Stomach (tissue), 4 donors: ENCODE data around the gene CCDC13.

Source experiments
- POLR2AphosphoS5 ChIP-seq, 3 donors: sonication (generic); formaldehyde crosslinking; IDR thresholded peaks; one replicate each; pipeline ENCODE4 v1.6.1; 2016; ENCODE audit warnings: antibody characterized with exemption in 3 of 3
- TF ChIP-seq, protein P1 (sequence below), 7 experiments: fragments of 450-650 bp in 4 of 7; fragments of 200-600 bp in 3 of 7; sonication (generic) in 3 of 7; IDR thresholded peaks; one replicate each; pipeline ENCODE4 v1.5.1; 2016 to 2019; ENCODE audit warnings: antibody characterized with exemption in 7 of 7, control low read depth in 2 of 7, mild to moderate bottlenecking in 1 of 7

- TF ChIP-seq, protein P1, sequence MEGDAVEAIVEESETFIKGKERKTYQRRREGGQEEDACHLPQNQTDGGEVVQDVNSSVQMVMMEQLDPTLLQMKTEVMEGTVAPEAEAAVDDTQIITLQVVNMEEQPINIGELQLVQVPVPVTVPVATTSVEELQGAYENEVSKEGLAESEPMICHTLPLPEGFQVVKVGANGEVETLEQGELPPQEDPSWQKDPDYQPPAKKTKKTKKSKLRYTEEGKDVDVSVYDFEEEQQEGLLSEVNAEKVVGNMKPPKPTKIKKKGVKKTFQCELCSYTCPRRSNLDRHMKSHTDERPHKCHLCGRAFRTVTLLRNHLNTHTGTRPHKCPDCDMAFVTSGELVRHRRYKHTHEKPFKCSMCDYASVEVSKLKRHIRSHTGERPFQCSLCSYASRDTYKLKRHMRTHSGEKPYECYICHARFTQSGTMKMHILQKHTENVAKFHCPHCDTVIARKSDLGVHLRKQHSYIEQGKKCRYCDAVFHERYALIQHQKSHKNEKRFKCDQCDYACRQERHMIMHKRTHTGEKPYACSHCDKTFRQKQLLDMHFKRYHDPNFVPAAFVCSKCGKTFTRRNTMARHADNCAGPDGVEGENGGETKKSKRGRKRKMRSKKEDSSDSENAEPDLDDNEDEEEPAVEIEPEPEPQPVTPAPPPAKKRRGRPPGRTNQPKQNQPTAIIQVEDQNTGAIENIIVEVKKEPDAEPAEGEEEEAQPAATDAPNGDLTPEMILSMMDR (IDR thresholded peaks at IDR 0.05), result no peak
- TF ChIP-seq POLR2AphosphoS5 (IDR thresholded peaks at IDR 0.05), result no peak
These were observed 27.2 kb upstream of the CCDC13 start for GRCh38 chr3:42800251-42800650.
